K562 (cell line): ENCODE results near the gene IQCN. TPM values are rescaled to one million over a fixed set of nuclear protein-coding genes. Genes with fewer than 3 reads are reported as not detected.

Experiments used
- BCL6 ChIP-seq: fragments of 250-450 bp; sonication (Bioruptor Pico); IDR thresholded peaks from 2 replicates; pipeline ENCODE4 v1.4.0; 2020
- CBX8 ChIP-seq: fragments of 200-600 bp; sonication (generic); IDR thresholded peaks from 2 replicates; pipeline ENCODE4 v1.6.1; 2012; ENCODE audit warnings: borderline replicate concordance, mixed run types, low read depth, mild to moderate bottlenecking, moderate library complexity, mixed read lengths, low read length, control low read depth, inconsistent platforms; ENCODE audit not compliant: poor library complexity, severe bottlenecking; ENCODE audit errors: extremely low read depth
- FIP1L1 ChIP-seq: fragments of 200-400 bp; formaldehyde crosslinking; IDR thresholded peaks from 2 replicates; pipeline ENCODE4 v1.6.1; 2018; ENCODE audit warnings: mild to moderate bottlenecking, low read depth, low read length; ENCODE audit not compliant: poor library complexity, severe bottlenecking
- KLF6 ChIP-seq: fragments of 250-450 bp; sonication (Bioruptor Pico); IDR thresholded peaks from 2 replicates; pipeline ENCODE4 v1.4.0; 2020; ENCODE audit warnings: mild to moderate bottlenecking, moderate library complexity, borderline replicate concordance
- NFIC ChIP-seq: fragments of 450-650 bp; IDR thresholded peaks from 2 replicates; pipeline ENCODE4 v1.6.1; 2017; ENCODE audit warnings: mild to moderate bottlenecking, inconsistent platforms
- POLR3G ChIP-seq: IDR thresholded peaks from 2 replicates; pipeline ENCODE4 v1.6.1; 2011; ENCODE audit not compliant: insufficient read length, insufficient replicate concordance; ENCODE audit errors: extremely low read depth
- PPARD ChIP-seq: fragments of 250-450 bp; sonication (Bioruptor Pico); IDR thresholded peaks from 2 replicates; pipeline ENCODE4 v1.8.0; 2022; ENCODE audit warnings: inconsistent platforms, mild to moderate bottlenecking, moderate library complexity
- SLC30A9 ChIP-seq: fragments of 250-450 bp; sonication (Bioruptor Pico); IDR thresholded peaks from 2 replicates; pipeline ENCODE4 v1.8.0; 2022; ENCODE audit warnings: mild to moderate bottlenecking, moderate library complexity
- TCF7 ChIP-seq: sonication (generic); IDR thresholded peaks from 2 replicates; pipeline ENCODE4 v1.6.1; 2016; ENCODE audit warnings: antibody characterized with exemption, borderline replicate concordance
- TFAM ChIP-seq: fragments of 250-450 bp; sonication (Bioruptor Pico); conservative IDR thresholded peaks from 2 replicates; pipeline ENCODE4 v1.5.0; 2021; ENCODE audit warnings: mild to moderate bottlenecking, moderate library complexity
- TRIM28 ChIP-seq: fragments of 450-650 bp; IDR thresholded peaks from 2 replicates; pipeline ENCODE4 v1.6.1; 2017
- ZFP36 ChIP-seq: fragments of 150-350 bp; IDR thresholded peaks from 2 replicates; pipeline ENCODE4 v1.6.1; 2018; ENCODE audit warnings: low read length, low read depth; ENCODE audit not compliant: partially characterized antibody
- ZFX ChIP-seq: sonication (generic); formaldehyde crosslinking; IDR thresholded peaks from 2 replicates; pipeline ENCODE4 v1.8.0; 2022; ENCODE audit warnings: mild to moderate bottlenecking, missing genetic modification reagents, moderate library complexity
- ZNF12 ChIP-seq: sonication (generic); formaldehyde crosslinking; IDR thresholded peaks from 2 replicates; pipeline ENCODE4 v1.4.0; 2020; ENCODE audit warnings: mild to moderate bottlenecking, missing genetic modification reagents
- ZNF165 ChIP-seq: fragments of 250-450 bp; sonication (Bioruptor Pico); IDR thresholded peaks from 2 replicates; pipeline ENCODE4 v1.4.0; 2020; ENCODE audit warnings: borderline replicate concordance
- ZNF263 ChIP-seq: sonication (generic); formaldehyde crosslinking; IDR thresholded peaks from 2 replicates; pipeline ENCODE4 v1.8.0; 2022; ENCODE audit warnings: mild to moderate bottlenecking, missing genetic modification reagents, borderline replicate concordance
- polyA plus RNA-seq, 8 experiments: library from polyadenylated mRNA; depleted of rRNA in 4 of 8; stranded (reverse) in 5 of 8; unstranded in 3 of 8; fragments of >200 nt; fragmentation: Nextera tagmentation in 2 of 8; fragmentation: Illumina TruSeq in 1 of 8; extraction: Ambion mirVana in 2 of 8; extraction: Trizol in 1 of 8; gene quantifications; 2 replicates each; pipeline versions ENCODE4 v1.2.1 to v1.2.3, GENCODE V29; 2011 to 2014; ENCODE audit warnings: inconsistent platforms in 1 of 8, missing spikeins in 1 of 8
- total RNA-seq, 7 experiments: library from RNA; depleted of rRNA in 6 of 7; stranded (reverse); fragments of >200 nt in 6 of 7; fragmentation: Illumina TruSeq in 2 of 7; extraction: Trizol in 2 of 7; gene quantifications; 2 replicates each; pipeline versions ENCODE4 v1.2.1 to v1.2.3, GENCODE V29; 2011 to 2021; ENCODE audit warnings: low replicate concordance in 1 of 7
- TF ChIP-seq, protein P1 (sequence below): fragments of 450-650 bp; IDR thresholded peaks from 2 replicates; pipeline ENCODE4 v1.6.1; 2016; ENCODE audit warnings: mild to moderate bottlenecking
- TF ChIP-seq, protein P2 (sequence below): fragments of 450-650 bp; formaldehyde crosslinking; IDR thresholded peaks from 2 replicates; pipeline ENCODE4 v1.4.0; 2020; ENCODE audit warnings: mild to moderate bottlenecking, mixed read lengths
- TF ChIP-seq, protein P3 (sequence below): fragments of 250-450 bp; sonication (Bioruptor Pico); IDR thresholded peaks from 2 replicates; pipeline ENCODE4 v1.8.0; 2021; ENCODE audit warnings: borderline replicate concordance, mild to moderate bottlenecking, moderate library complexity; ENCODE audit not compliant: poor library complexity, severe bottlenecking
- TF ChIP-seq, protein P4 (sequence below), 2 experiments: fragments of 450-650 bp; IDR thresholded peaks; 2 replicates each; pipeline ENCODE4 v1.6.1; 2018; ENCODE audit warnings: mild to moderate bottlenecking in 2 of 2, low read depth in 1 of 2; ENCODE audit not compliant: partially characterized antibody in 2 of 2

Gene IQCN
- total and polyA plus RNA-seq, 9 of the 15 experiments (the other 6 are each of a cell fraction or from before 2014, with no cell fraction given), result 0.01 to 0.07 (median 0.04) TPM; not detected in 3

DNA sequence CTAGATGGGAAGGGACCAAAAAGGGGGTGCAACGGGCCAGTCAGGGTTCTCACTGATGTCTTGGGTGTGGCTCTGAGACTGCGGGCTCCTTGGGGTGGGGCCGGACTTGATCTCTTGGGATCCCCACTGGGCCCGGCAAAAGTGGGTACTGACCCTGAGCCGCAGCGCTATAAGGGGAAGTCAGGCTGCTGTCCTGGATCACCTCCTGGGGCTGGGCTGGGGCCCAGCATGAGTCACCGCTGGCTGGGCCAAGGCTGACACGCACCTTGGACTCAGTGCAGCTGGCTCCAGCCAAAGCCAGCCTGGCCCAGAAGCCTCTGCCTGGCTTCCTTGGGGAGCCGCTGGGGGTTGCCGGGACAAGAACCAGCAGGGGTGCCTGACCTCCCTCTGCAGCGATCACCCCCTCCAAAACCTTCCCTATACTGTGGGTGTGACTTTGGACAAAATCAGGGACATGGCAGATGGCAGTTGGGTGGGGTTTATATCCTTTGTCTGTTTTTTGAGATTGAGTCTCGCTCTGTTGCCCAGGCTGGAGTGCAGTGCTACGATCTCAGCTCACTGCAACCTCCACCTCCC, 617 bp upstream of the IQCN start (continued):
- TF ChIP-seq, protein P1, sequence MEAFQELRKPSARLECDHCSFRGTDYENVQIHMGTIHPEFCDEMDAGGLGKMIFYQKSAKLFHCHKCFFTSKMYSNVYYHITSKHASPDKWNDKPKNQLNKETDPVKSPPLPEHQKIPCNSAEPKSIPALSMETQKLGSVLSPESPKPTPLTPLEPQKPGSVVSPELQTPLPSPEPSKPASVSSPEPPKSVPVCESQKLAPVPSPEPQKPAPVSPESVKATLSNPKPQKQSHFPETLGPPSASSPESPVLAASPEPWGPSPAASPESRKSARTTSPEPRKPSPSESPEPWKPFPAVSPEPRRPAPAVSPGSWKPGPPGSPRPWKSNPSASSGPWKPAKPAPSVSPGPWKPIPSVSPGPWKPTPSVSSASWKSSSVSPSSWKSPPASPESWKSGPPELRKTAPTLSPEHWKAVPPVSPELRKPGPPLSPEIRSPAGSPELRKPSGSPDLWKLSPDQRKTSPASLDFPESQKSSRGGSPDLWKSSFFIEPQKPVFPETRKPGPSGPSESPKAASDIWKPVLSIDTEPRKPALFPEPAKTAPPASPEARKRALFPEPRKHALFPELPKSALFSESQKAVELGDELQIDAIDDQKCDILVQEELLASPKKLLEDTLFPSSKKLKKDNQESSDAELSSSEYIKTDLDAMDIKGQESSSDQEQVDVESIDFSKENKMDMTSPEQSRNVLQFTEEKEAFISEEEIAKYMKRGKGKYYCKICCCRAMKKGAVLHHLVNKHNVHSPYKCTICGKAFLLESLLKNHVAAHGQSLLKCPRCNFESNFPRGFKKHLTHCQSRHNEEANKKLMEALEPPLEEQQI, result no peak
- TF ChIP-seq ZNF165 (peak; percentile 90; the same call in 1 of the 2 replicates), TCF7 (no peak), NFIC (peak; percentile 66), KLF6 (no peak), TFAM (CRISPR knock-in tag) (no peak), POLR3G (no peak), SLC30A9 (CRISPR knock-in tag) (no peak), BCL6 (no peak), TRIM28 (no peak), FIP1L1 (no peak), ZNF263 (0 out of 2 replicates have a peak, but pooled peaks have one; percentile 22), CBX8 (no peak), PPARD (CRISPR knock-in tag) (no peak), ZNF12 (0 out of 2 replicates have a peak, but pooled peaks have one; percentile 56), ZFP36 (no peak), ZFX (CRISPR knock-in tag) (peak; percentile 58)
- TF ChIP-seq, protein P2, sequence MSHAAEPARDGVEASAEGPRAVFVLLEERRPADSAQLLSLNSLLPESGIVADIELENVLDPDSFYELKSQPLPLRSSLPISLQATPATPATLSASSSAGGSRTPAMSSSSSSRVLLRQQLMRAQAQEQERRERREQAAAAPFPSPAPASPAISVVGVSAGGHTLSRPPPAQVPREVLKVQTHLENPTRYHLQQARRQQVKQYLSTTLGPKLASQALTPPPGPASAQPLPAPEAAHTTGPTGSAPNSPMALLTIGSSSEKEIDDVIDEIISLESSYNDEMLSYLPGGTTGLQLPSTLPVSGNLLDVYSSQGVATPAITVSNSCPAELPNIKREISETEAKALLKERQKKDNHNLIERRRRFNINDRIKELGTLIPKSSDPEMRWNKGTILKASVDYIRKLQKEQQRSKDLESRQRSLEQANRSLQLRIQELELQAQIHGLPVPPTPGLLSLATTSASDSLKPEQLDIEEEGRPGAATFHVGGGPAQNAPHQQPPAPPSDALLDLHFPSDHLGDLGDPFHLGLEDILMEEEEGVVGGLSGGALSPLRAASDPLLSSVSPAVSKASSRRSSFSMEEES, result no peak
- TF ChIP-seq, protein P3, sequence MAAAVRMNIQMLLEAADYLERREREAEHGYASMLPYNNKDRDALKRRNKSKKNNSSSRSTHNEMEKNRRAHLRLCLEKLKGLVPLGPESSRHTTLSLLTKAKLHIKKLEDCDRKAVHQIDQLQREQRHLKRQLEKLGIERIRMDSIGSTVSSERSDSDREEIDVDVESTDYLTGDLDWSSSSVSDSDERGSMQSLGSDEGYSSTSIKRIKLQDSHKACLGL, result no peak
- TF ChIP-seq, protein P4, sequence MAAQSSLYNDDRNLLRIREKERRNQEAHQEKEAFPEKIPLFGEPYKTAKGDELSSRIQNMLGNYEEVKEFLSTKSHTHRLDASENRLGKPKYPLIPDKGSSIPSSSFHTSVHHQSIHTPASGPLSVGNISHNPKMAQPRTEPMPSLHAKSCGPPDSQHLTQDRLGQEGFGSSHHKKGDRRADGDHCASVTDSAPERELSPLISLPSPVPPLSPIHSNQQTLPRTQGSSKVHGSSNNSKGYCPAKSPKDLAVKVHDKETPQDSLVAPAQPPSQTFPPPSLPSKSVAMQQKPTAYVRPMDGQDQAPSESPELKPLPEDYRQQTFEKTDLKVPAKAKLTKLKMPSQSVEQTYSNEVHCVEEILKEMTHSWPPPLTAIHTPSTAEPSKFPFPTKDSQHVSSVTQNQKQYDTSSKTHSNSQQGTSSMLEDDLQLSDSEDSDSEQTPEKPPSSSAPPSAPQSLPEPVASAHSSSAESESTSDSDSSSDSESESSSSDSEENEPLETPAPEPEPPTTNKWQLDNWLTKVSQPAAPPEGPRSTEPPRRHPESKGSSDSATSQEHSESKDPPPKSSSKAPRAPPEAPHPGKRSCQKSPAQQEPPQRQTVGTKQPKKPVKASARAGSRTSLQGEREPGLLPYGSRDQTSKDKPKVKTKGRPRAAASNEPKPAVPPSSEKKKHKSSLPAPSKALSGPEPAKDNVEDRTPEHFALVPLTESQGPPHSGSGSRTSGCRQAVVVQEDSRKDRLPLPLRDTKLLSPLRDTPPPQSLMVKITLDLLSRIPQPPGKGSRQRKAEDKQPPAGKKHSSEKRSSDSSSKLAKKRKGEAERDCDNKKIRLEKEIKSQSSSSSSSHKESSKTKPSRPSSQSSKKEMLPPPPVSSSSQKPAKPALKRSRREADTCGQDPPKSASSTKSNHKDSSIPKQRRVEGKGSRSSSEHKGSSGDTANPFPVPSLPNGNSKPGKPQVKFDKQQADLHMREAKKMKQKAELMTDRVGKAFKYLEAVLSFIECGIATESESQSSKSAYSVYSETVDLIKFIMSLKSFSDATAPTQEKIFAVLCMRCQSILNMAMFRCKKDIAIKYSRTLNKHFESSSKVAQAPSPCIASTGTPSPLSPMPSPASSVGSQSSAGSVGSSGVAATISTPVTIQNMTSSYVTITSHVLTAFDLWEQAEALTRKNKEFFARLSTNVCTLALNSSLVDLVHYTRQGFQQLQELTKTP (IDR thresholded peaks at IDR 0.05; ENCODE audit: low read depth in 1 of 2, partially characterized antibody in 2 of 2), result no peak
